RCC 7860 (cell line): ENCODE results near the gene CSTB.

Source experiments
- DNase-seq: peaks from one replicate; pipeline ENCODE4 v3.0.0-alpha.2; 2015; ENCODE audit warnings: low spot score
- FAIRE-seq: peaks from 2 replicates; lab custom pipeline; 2012; peaks lifted over from hg19 to GRCh38; lab: Jason Lieb, UNC

Gene CSTB

GRCh38 chr21:43811262-43812105, 35.4 kb upstream of the CSTB start:
- DNase-seq (no peak), FAIRE-seq (no peak)

DNA sequence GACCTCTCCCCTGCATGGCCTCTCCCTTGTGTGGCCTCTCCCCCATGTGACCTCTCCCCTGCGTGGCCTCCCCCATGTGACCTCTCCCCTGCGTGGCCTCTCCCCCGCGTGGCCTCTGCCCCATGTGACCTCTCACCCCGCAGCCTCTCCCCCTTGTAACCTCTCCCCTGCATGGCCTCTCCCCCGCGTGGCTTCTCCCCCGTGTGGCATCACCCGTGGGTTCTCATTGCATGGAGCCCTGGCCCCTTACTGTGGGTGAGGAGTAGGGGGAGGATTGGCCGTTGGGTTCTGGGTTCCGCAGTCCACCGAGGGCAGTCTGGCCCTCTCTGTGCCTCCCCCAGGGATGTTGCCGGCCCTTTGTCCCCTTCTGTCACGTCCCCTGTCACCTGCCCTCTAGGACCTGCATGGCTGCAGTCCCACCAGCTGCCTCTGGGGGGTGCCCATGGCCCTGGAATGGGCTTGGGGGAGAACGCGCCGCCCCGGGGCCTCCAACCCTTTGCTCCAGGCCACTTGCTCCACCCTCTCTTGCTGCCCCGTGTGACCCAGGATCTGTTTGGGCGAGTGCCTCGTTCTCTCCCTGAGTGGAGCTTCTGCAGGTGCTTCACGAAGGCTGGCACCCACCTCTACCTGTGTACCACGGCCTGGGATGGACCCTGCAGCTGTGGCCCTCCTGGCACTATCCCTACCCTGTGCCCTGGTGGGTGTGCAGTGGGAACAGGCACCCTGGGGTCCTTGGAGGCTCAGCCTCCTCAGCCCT, 34.6 kb upstream of the CSTB start:
- DNase-seq: peak; percentile 45
- no peak for FAIRE-seq

DNA sequence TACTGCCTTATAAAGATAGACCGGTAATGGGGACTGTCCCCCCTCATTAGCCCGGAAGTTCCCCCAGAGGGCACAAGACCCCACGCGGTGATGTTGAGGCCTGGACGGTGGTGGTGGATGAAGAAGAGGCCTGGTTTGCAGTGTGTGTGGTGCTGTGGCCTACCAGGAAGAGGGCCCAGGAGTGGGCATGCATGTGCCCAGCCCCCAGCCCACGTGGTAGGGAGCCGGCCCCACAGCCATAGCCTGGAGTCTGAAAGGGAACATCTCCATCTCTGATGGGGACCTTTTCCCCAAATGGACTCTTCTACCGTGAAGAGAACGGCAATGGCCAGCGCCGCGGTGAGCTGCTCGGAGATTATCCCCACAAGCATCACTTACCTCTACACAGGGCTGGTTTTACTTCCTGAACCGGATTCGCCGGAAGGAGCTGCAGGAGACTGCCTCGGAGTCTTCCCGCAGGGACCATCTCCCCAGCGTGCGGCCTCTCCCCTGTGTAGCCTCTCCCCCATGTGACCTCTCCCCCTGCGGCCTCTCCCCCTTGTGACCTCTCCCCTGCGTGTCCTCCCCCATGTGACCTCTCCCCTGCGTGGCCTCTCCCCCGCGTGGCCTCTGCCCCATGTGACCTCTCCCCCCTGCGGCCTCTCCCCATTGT, 33.9 kb upstream of the CSTB start:
- no peak for DNase-seq
- FAIRE-seq: no peak

GRCh38 chr21:43809346-43809799, 33.3 kb upstream of the CSTB start:
- DNase-seq (no peak), FAIRE-seq (no peak)

DNA sequence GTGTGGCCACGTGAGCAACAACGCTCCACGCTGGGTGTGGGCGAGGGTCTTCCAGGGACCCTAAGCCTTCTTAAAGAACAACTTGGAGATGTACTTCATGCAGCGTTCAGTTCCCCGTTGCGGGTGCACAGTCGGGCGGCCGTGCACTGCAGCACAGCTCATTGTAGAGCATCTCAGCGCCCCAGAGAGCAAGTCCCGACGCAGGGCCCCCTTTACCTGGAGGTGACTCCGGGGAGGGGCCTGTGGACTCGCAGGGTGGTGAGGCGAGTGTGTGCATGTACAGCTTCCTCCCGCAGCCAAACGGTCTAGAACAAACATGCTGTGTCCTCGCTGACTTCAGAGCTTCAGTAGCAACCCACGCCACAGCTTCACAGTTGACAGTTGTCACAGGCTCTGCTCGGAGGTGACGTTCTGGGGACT, 32.7 kb upstream of the CSTB start:
- DNase-seq: no peak
- FAIRE-seq: no peak

- no peak for DNase-seq
- no peak for FAIRE-seq
Observed at GRCh38 chr21:43808367-43808766, 32.3 kb upstream of the CSTB start.

- no peak for FAIRE-seq
Observed at GRCh38 chr21:43806017-43806710, 30.1 kb upstream of the CSTB start.

GRCh38 chr21:43805275-43805800, 29.2 kb upstream of the CSTB start:
- DNase-seq (no peak), FAIRE-seq (no peak)

More at GRCh38 chr21:43806017-43806710, 30.1 kb upstream of the CSTB start:
- DNase-seq: no peak

- no peak for FAIRE-seq
- DNase-seq: no peak
Observed at GRCh38 chr21:43803558-43804300, 27.6 kb upstream of the CSTB start.

- FAIRE-seq: no peak
Observed at GRCh38 chr21:43802713-43803313, 26.7 kb upstream of the CSTB start.

GRCh38 chr21:43801006-43801783, 25.1 kb upstream of the CSTB start:
- FAIRE-seq: no peak
- no peak for DNase-seq

More at GRCh38 chr21:43802713-43803313, 26.7 kb upstream of the CSTB start:
- DNase-seq: no peak

- DNase-seq (no peak), FAIRE-seq (no peak)
Observed at GRCh38 chr21:43800566-43800965, 24.5 kb upstream of the CSTB start.

- FAIRE-seq (no peak), DNase-seq (no peak)
Observed at GRCh38 chr21:43800124-43800523, 24.0 kb upstream of the CSTB start.

DNA sequence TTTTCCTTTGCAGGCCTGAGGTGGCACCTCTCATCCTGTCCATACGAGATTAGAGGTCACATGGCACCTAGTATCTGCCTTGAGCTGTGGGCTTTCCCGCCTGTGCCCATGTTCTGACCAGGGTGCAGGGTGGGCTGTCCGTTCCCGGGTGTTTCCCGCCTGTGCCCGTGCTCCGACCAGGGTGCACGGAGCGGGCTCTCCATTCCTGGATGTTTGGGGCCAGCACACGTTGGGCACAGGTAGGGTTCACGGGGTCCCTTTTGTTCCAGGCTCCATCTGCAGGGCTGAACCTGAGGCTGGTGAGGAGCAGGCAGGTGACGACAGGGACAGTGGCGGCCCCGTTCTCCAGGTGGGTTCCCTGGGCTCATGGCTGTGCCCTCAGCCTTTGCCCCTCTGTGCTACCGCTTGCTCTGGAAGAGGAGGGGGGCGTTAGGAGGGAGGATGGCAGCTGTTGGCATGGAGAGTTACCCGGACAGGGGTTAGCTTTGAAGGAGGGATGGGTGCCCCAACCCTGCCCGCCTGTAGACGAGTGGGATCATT, 23.3 kb upstream of the CSTB start:
- DNase-seq (no peak), FAIRE-seq (no peak)

DNA sequence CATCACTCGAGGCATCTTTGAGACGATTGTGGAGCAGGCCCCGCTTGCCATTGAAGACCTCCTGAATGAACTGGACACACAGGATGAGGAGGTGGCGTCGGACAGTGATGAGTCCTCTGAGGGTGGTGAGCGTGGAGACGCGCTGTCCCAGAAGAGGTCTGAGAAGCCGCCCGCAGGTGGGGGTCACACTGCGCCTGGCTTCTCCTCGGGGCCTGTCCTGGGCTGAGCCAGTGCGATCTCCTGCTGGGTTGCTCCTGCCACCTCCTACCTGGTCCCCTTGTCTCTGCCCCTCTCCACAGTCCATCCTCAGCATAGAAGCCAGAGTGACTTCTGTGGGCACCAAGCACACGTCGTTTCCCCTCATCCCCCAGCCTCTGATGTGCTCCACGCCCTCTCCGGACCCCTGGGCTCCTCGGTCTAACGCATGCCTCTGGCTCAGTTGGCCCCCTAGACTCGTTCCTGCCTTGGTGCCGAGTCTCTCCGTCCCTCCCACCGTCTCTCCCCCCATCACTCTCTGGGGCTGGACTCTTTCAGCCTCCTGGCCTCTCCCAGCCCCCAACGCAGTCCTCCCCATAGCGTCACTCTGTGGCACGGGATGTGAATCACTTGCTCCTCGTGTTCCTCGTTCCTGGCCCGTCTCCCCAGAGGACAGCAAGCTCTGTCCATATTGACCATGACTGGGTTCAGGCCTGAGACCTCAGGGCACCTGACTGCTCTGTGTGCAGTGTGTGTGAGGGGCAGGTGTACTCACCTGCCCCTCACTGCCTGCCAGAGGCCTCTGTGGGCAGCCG, 22.0 kb upstream of the CSTB start:
- FAIRE-seq: no peak
- no peak for DNase-seq

DNA sequence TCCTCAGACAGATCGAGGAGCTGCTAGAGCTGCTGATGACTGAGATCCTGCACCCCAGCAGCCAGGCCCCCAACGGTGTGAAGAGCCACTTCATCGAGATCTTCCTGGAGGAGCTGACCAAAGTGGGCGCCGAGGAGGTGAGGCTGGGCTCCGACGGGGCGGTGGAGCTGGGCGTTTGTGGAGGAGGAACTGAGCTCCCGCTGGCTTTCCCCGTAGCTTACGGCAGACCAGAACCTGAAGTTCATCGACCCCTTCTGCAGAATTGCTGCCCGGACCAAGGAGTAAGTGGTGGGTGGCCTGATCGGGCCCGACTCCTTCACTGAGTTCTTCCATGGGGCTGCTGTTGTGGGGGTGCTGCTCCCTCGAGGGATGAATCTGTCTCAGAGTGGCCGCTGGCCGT, 21.3 kb upstream of the CSTB start:
- DNase-seq: no peak
- FAIRE-seq: no peak

- FAIRE-seq (no peak), DNase-seq (no peak)
Observed at GRCh38 chr21:43794857-43795256, 18.7 kb upstream of the CSTB start.

DNA sequence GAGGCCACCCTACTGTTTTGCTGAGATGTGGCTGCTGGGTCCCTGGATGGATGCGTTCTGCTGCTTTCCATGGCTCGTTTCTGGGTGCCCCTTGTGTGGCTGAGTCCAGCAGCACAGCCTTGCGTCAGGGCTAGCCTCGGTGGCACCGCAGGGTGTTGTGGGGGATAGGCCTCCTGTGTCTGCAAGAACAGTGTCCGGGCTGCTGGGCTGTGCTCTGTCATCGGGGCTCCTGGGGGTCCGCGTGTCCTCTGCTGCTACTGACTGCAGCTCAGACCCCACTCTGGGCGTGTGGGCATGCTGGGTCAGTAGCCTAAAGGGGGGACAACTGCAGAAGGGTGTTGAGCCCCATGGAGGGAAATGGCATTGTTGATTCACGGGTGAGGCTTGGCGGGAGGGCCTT, 18.2 kb upstream of the CSTB start:
- DNase-seq (no peak), FAIRE-seq (no peak)
